ENCODE results near the gene NDST4. TPM values are rescaled to one million over a fixed set of nuclear protein-coding genes. Genes with fewer than 3 reads are reported as not detected.

NDST4 gene
- total RNA-seq (2021; ENCODE audit: unreplicated experiment), result 0.13 TPM
- not detected for polyA plus RNA-seq (2012; ENCODE audit: insufficient read length)
- Bru-seq, nascent RNA, result percentile 11 among the genes with signal in this experiment
- BruChase-seq, experiment 1, labeled RNA remaining after a 2-hour chase, result percentile 6 among the genes with signal in this experiment
- percentile 4 among the genes with signal in this experiment for BruChase-seq, experiment 2, labeled RNA remaining after a 6-hour chase
- long read RNA-seq, result 0 reads

DNA sequence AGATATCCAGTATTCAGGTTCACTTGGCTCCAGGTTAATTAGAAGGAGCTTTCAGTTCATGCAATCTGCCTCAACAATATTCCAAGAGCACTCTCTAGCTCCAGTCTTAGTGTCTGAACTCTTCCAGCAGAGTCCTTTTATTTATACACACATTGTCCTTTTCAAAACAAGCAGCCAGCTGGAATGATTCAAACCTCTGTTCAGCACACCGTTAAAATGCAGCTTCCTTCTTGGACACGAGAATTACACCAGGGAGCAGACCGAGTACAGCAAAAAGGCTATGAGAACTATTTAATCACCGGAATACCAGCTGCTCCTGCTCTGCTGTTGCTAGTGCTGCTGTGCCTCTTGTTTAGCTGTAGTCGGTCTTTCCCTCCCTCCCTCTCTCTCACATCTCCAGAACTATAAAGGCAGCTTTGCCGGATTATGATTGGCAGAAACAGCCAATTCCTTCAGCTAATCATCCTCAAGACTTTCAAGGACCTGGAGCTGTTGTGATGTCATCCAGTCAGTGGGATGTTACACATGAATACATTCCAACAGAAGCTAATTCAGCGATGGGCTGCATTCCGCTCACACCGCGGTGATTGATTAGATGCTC lies at the start of gene NDST4:
TSS of gene NDST4 (minus strand) at position 115 of the 601 bp plus-strand sequence. CDS start 36,584 bp downstream, outside the sequence.
- peak within 1 kb of the TSS; percentile 5 to 7; a peak in 2 of 4 replicates for H3K4me3 ChIP-seq (ENCODE audit: low read depth in 2 of 2, low read length in 2 of 2)
- no peaks in the 10 kb centered on the region for H3K4me1 ChIP-seq (ENCODE audit: control insufficient read depth, insufficient read depth, low read length)
- ATAC-seq, result peak; percentile 76; the same call in 1 of the 2 replicates
- intact Hi-C loops (cut with micrococcal nuclease; ENCODE audit: unreplicated experiment), result no loop called here
- no peaks in the 10 kb centered on the region; the same call in 1 of the 2 replicates for H3K36me3 ChIP-seq (ENCODE audit: control insufficient read depth, insufficient read depth, low read length)
- in situ Hi-C loops (cut with HindIII; ENCODE audit: low pct_unique_long_range_greater_than_20kb, low sequenced_read_pairs), result no loop called here
- DNase-seq (ENCODE audit: low read depth, low spot score), result no peak
- BruUV-seq (replicated peaks), result no TSS peak
- H3K27me3 ChIP-seq (ENCODE audit: control insufficient read depth, insufficient read depth, low read length), result no peaks in the 10 kb centered on the region; the same call in 1 of the 2 replicates
- ChIA-PET CTCF (interaction anchor here (0.7 kb wide), 1 partner anchor 946 kb away, joined by 3 read pairs; no protein-coding TSS in a partner anchor), POLR2A (no interaction called here)
- no peak within 1 kb of the TSS for H3K27ac ChIP-seq (ENCODE audit: low read length)
- TF ChIP-seq SIN3A (IDR thresholded peaks at IDR 0.05; ENCODE audit: borderline replicate concordance, insufficient read depth, low read depth, low read length), result no peak
- no peak for TF ChIP-seq TCF7L2 (IDR thresholded peaks at IDR 0.05; ENCODE audit: low read depth, low read length)
- TF ChIP-seq, protein P1, sequence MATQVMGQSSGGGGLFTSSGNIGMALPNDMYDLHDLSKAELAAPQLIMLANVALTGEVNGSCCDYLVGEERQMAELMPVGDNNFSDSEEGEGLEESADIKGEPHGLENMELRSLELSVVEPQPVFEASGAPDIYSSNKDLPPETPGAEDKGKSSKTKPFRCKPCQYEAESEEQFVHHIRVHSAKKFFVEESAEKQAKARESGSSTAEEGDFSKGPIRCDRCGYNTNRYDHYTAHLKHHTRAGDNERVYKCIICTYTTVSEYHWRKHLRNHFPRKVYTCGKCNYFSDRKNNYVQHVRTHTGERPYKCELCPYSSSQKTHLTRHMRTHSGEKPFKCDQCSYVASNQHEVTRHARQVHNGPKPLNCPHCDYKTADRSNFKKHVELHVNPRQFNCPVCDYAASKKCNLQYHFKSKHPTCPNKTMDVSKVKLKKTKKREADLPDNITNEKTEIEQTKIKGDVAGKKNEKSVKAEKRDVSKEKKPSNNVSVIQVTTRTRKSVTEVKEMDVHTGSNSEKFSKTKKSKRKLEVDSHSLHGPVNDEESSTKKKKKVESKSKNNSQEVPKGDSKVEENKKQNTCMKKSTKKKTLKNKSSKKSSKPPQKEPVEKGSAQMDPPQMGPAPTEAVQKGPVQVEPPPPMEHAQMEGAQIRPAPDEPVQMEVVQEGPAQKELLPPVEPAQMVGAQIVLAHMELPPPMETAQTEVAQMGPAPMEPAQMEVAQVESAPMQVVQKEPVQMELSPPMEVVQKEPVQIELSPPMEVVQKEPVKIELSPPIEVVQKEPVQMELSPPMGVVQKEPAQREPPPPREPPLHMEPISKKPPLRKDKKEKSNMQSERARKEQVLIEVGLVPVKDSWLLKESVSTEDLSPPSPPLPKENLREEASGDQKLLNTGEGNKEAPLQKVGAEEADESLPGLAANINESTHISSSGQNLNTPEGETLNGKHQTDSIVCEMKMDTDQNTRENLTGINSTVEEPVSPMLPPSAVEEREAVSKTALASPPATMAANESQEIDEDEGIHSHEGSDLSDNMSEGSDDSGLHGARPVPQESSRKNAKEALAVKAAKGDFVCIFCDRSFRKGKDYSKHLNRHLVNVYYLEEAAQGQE (IDR thresholded peaks at IDR 0.05; ENCODE audit: insufficient read depth in 1 of 2, low read depth in 2 of 2, low read length in 1 of 2), result no peak
- TF ChIP-seq, protein P2, sequence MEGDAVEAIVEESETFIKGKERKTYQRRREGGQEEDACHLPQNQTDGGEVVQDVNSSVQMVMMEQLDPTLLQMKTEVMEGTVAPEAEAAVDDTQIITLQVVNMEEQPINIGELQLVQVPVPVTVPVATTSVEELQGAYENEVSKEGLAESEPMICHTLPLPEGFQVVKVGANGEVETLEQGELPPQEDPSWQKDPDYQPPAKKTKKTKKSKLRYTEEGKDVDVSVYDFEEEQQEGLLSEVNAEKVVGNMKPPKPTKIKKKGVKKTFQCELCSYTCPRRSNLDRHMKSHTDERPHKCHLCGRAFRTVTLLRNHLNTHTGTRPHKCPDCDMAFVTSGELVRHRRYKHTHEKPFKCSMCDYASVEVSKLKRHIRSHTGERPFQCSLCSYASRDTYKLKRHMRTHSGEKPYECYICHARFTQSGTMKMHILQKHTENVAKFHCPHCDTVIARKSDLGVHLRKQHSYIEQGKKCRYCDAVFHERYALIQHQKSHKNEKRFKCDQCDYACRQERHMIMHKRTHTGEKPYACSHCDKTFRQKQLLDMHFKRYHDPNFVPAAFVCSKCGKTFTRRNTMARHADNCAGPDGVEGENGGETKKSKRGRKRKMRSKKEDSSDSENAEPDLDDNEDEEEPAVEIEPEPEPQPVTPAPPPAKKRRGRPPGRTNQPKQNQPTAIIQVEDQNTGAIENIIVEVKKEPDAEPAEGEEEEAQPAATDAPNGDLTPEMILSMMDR (IDR thresholded peaks at IDR 0.05), result no peak
- no peak for TF ChIP-seq POLR2AphosphoS5 (IDR thresholded peaks at IDR 0.05; ENCODE audit: low read depth, low read length)
- no peaks in the 10 kb centered on the region for H3K9me3 ChIP-seq (ENCODE audit: control insufficient read depth, insufficient read depth, low read depth, low read length)

DNA sequence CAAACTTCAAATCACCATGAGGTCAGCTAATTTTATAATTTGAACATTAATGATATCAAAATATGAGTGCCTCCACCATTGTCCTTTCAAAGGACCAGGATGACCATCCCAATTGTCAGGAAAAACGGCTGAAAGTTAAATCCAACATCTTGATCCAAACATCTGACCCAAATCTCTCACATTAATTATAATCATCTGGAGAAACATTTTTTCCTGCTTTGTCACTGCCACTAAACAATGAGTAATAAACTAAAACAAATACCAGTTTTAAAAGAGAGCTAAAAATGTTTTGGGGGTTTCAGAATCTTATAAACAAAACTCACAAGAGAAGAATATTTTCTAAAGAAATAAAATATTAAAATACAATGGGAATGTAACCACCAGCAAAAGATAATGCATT lies 45.7 kb upstream of the NDST4 start:
- no peak overlapping the region for H3K27ac ChIP-seq (ENCODE audit: low read length)
- no peaks in the 10 kb centered on the region for H3K36me3 ChIP-seq (ENCODE audit: control insufficient read depth, insufficient read depth, low read length)
- POLR2A ChIA-PET, result no interaction called here
- intact Hi-C loops (cut with micrococcal nuclease; ENCODE audit: unreplicated experiment) (no loop called here), in situ Hi-C loops (cut with HindIII; ENCODE audit: low pct_unique_long_range_greater_than_20kb, low sequenced_read_pairs) (no loop called here)
- TF ChIP-seq, protein P2 (IDR thresholded peaks at IDR 0.05), result no peak
- TF ChIP-seq SIN3A (IDR thresholded peaks at IDR 0.05; ENCODE audit: borderline replicate concordance, insufficient read depth, low read depth, low read length), result no peak
- no peak for TF ChIP-seq POLR2AphosphoS5 (IDR thresholded peaks at IDR 0.05; ENCODE audit: low read depth, low read length)
- TF ChIP-seq, protein P1 (IDR thresholded peaks at IDR 0.05; ENCODE audit: insufficient read depth in 1 of 2, low read depth in 2 of 2, low read length in 1 of 2), result no peak
- TF ChIP-seq TCF7L2 (IDR thresholded peaks at IDR 0.05; ENCODE audit: low read depth, low read length), result no peak
- BruUV-seq (replicated peaks), result no TSS peak
- no peaks in the 10 kb centered on the region for H3K27me3 ChIP-seq (ENCODE audit: control insufficient read depth, insufficient read depth, low read length)
- ATAC-seq (no peak), DNase-seq (ENCODE audit: low read depth, low spot score) (no peak)
- CTCF ChIA-PET, result no interaction called here
- H3K4me3 ChIP-seq (ENCODE audit: low read depth in 2 of 2, low read length in 2 of 2), result no peak overlapping the region
- no peaks in the 10 kb centered on the region for H3K4me1 ChIP-seq (ENCODE audit: control insufficient read depth, insufficient read depth, low read length)
- H3K9me3 ChIP-seq (ENCODE audit: control insufficient read depth, insufficient read depth, low read depth, low read length), result no peaks in the 10 kb centered on the region
